MCF 10A (cell line): ENCODE results near the gene MOB3B. TPM values are rescaled to one million over a fixed set of nuclear protein-coding genes. Genes with fewer than 3 reads are reported as not detected.

ENCODE experiments used
- BruUV-seq: library from RNA; stranded (reverse); fragments of 400-500 nt; replicated peaks from 2 replicates; lab custom pipeline; 2021; lab: Mats Ljungman, UMichigan
- CTCF ChIA-PET: fragments of 300-600 bp; sonication (Branson Sonifier 250); formaldehyde crosslinking; extraction: SDS; loops from one replicate; lab custom pipeline; 2021; ENCODE audit warnings: antibody characterized with exemption, inconsistent platforms; lab: Yijun Ruan, JAX
- POLR2A ChIA-PET: fragments of 300-600, 350-650 bp; sonication (Branson Sonifier 250); formaldehyde crosslinking; extraction: SDS; loops from one replicate; lab custom pipeline; 2020; ENCODE audit warnings: antibody characterized with exemption, inconsistent platforms; lab: Yijun Ruan, JAX
- DNase-seq: peaks from one replicate; pipeline ENCODE4 v3.0.0-alpha.2; 2018; ENCODE audit not compliant: unreplicated experiment
- H3K27ac Mint-ChIP-seq: one replicate; pipeline ENCODE4 v1.8.0; 2022; ENCODE audit warnings: mild to moderate bottlenecking, low read depth, mixed read lengths; ENCODE audit not compliant: unreplicated experiment
- H3K27me3 Mint-ChIP-seq: one replicate; pipeline ENCODE4 v1.8.0; 2022; ENCODE audit warnings: mixed read lengths; ENCODE audit not compliant: insufficient read depth, unreplicated experiment
- H3K36me3 Mint-ChIP-seq: one replicate; pipeline ENCODE4 v1.8.0; 2022; ENCODE audit warnings: mild to moderate bottlenecking, moderate library complexity, mixed read lengths; ENCODE audit not compliant: insufficient read depth, unreplicated experiment
- H3K4me1 Mint-ChIP-seq: one replicate; pipeline ENCODE4 v1.8.0; 2022; ENCODE audit warnings: mixed read lengths; ENCODE audit not compliant: insufficient read depth, unreplicated experiment
- H3K4me3 Mint-ChIP-seq: one replicate; pipeline ENCODE4 v1.8.0; 2022; ENCODE audit warnings: mild to moderate bottlenecking, moderate library complexity, mixed read lengths; ENCODE audit not compliant: unreplicated experiment
- H3K9me3 Mint-ChIP-seq: one replicate; pipeline ENCODE4 v1.8.0; 2022; ENCODE audit warnings: mixed read lengths; ENCODE audit not compliant: unreplicated experiment
- intact Hi-C: fragments of 100-400 bp; cut with micrococcal nuclease; formaldehyde crosslinking; loops from 2 replicates; pipeline ENCODE4 v1.14.1; 2022
- total RNA-seq: library from RNA; stranded (reverse); gene quantifications from 2 replicates; pipeline ENCODE4 v1.2.3, GENCODE V29; 2022
- TF ChIP-seq, protein P1 (sequence below): fragments of 200-600 bp; IDR thresholded peaks from one replicate; pipeline ENCODE4 v1.8.0; 2022; ENCODE audit warnings: antibody characterized with exemption, mild to moderate bottlenecking; ENCODE audit not compliant: unreplicated experiment

Gene MOB3B
- total RNA-seq, 1 experiment from 2014 or later = 3.7 TPM

DNA sequence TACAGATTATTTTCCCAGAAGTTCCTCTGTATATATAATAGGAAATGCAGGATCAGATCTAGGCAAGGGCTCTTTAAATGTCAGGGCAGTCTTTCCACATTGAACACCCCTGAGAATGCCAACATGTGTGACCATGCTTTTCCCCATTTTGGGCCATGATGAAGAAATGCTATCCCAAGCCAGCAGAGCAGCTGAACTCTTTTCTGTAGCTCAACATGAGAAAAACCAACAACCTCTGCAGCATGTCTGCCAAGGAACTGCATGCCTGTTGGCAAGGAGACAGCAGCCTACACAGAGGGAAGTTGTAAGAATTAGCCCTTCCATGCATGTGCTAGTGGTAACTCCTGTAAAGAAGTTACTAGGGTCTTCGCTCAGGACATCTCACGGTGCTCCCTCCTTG, 15.1 kb downstream of the MOB3B start:
- ChIA-PET POLR2A (interaction anchor here (0.6 to 1.5 kb wide), 4 partner anchors 9 to 81 kb away, joined by 3 to 4 read pairs (median 4); partner anchors contain the start of gene MOB3B), CTCF (interaction anchor here (1.2 to 1.4 kb wide), 2 partner anchors 10 to 12 kb away, joined by 3 to 4 read pairs; no protein-coding TSS in a partner anchor)
- H3K9me3 Mint-ChIP-seq = peaks cover 9% of the 10 kb centered on the region
- BruUV-seq = no TSS peak
- peaks cover 6% of the 10 kb centered on the region for H3K36me3 Mint-ChIP-seq
- H3K27me3 Mint-ChIP-seq = no peaks in the 10 kb centered on the region
- H3K4me3 Mint-ChIP-seq = no peak overlapping the region
- DNase-seq = no peak
- no peak overlapping the region for H3K27ac Mint-ChIP-seq
- intact Hi-C loops = no loop called here
- TF ChIP-seq, protein P1, sequence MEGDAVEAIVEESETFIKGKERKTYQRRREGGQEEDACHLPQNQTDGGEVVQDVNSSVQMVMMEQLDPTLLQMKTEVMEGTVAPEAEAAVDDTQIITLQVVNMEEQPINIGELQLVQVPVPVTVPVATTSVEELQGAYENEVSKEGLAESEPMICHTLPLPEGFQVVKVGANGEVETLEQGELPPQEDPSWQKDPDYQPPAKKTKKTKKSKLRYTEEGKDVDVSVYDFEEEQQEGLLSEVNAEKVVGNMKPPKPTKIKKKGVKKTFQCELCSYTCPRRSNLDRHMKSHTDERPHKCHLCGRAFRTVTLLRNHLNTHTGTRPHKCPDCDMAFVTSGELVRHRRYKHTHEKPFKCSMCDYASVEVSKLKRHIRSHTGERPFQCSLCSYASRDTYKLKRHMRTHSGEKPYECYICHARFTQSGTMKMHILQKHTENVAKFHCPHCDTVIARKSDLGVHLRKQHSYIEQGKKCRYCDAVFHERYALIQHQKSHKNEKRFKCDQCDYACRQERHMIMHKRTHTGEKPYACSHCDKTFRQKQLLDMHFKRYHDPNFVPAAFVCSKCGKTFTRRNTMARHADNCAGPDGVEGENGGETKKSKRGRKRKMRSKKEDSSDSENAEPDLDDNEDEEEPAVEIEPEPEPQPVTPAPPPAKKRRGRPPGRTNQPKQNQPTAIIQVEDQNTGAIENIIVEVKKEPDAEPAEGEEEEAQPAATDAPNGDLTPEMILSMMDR = no peak
- peaks cover 34% of the 10 kb centered on the region for H3K4me1 Mint-ChIP-seq

DNA sequence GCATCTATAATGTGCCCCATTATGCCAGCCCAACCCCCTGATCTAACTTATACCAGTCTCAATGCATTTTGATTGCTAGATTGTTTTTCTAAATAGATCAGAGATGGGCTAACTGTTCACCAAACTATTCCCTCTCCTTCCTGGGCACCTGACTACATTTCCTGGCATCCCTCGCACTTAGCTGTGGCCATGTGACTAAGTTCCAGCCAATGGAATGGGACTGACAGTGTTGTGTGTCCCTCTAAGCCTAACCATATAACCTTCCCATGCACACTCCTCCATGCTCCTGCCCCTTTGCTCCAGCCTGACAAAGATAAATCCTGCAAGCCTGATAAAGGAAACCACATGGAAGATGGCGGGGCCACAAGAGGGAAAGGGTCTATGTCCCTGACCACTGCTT, 17.8 kb downstream of the MOB3B start:
- Mint-ChIP-seq H3K4me1 (peaks cover 20% of the 10 kb centered on the region), H3K9me3 (peaks cover 9% of the 10 kb centered on the region), H3K36me3 (peaks cover 5% of the 10 kb centered on the region), H3K4me3 (no peak overlapping the region), H3K27ac (no peak overlapping the region), H3K27me3 (no peaks in the 10 kb centered on the region)
- TF ChIP-seq, protein P1 = no peak
- DNase-seq = no peak
- ChIA-PET CTCF (no interaction called here), POLR2A (no interaction called here)
- intact Hi-C loops = no loop called here
- no TSS peak for BruUV-seq

DNA sequence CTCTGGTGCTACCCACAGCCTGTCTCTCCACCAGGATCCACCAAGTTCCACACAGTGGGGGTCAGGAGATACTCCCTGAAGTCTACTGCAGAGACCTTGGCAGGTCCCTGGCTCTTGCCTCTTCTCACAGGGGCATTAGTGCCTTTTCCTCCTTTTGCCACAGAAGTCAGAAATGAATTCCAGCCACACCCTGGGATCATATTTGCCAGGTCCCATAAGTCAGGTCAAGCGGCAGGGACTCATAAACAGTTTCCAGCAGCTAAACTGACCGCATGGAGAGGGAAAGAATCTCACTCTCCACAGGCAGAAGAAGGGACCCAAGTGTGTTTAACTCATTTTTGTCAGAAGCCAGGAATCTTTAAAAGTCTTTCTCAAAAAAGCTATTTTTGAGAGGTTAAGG, 18.8 kb downstream of the MOB3B start:
- TF ChIP-seq, protein P1 = no peak
- Mint-ChIP-seq H3K9me3 (peaks cover 9% of the 10 kb centered on the region), H3K4me1 (peaks cover 21% of the 10 kb centered on the region), H3K4me3 (no peak overlapping the region), H3K27ac (no peak overlapping the region), H3K27me3 (no peaks in the 10 kb centered on the region), H3K36me3 (no peaks in the 10 kb centered on the region)
- ChIA-PET CTCF (interaction anchor here (0.6 kb wide), 3 partner anchors 68 to 179 kb away, joined by 3 read pairs; no protein-coding TSS in a partner anchor), POLR2A (interaction anchor here (0.7 to 1.3 kb wide), 3 partner anchors 9 to 147 kb away, joined by 3 to 4 read pairs (median 3); no protein-coding TSS in a partner anchor)
- BruUV-seq = no TSS peak
- no peak for DNase-seq
- intact Hi-C loops = no loop called here

DNA sequence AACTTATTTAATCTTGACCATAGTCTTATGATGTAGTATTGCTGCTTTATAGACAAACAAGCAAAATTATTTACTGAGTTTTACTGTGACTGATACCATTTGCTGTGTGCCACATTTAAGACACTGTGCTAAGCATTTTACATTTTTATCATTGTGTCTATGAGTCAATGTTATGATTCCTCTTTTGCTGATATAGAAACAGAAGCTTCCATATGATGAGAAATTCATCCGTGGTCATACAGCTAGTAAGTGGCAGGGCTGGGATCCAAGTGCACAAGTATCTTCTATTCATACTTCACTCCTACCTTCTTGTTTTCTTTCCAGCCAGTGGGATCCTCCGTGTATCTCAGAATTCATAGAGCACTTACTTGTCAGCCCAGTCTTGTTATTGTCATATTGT, 22.6 kb downstream of the MOB3B start:
- peaks cover 26% of the 10 kb centered on the region for H3K4me1 Mint-ChIP-seq
- no peak overlapping the region for H3K4me3 Mint-ChIP-seq
- TF ChIP-seq, protein P1 = no peak
- H3K27me3 Mint-ChIP-seq = no peaks in the 10 kb centered on the region
- no peaks in the 10 kb centered on the region for H3K36me3 Mint-ChIP-seq
- ChIA-PET POLR2A (interaction anchor here (0.8 to 1.0 kb wide), 2 partner anchors 22 to 26 kb away, joined by 3 read pairs; no protein-coding TSS in a partner anchor), CTCF (no interaction called here)
- intact Hi-C loops = no loop called here
- H3K9me3 Mint-ChIP-seq = no peaks in the 10 kb centered on the region
- no TSS peak for BruUV-seq
- DNase-seq = no peak
- no peak overlapping the region for H3K27ac Mint-ChIP-seq
